Subcutaneous adipose tissue (tissue), 4 donors: ENCODE measurements around the gene GARIN5B. TPM values are rescaled to one million over a fixed set of nuclear protein-coding genes. Genes with fewer than 3 reads are reported as not detected.

Experiments used
- total RNA-seq, 4 donors: library from RNA; depleted of rRNA; stranded (reverse); fragments of >200 nt; gene quantifications; one replicate each; pipeline ENCODE4 v1.1.0, GENCODE V29; 2016
- TF ChIP-seq, protein P1 (sequence below): fragments of 450-650 bp; IDR thresholded peaks from one replicate; pipeline ENCODE4 v1.5.1; 2016; ENCODE audit warnings: low read depth, mild to moderate bottlenecking, control low read depth, antibody characterized with exemption, moderate library complexity

Gene GARIN5B
- total RNA-seq, 4 donors from 2014 or later, result not detected

DNA sequence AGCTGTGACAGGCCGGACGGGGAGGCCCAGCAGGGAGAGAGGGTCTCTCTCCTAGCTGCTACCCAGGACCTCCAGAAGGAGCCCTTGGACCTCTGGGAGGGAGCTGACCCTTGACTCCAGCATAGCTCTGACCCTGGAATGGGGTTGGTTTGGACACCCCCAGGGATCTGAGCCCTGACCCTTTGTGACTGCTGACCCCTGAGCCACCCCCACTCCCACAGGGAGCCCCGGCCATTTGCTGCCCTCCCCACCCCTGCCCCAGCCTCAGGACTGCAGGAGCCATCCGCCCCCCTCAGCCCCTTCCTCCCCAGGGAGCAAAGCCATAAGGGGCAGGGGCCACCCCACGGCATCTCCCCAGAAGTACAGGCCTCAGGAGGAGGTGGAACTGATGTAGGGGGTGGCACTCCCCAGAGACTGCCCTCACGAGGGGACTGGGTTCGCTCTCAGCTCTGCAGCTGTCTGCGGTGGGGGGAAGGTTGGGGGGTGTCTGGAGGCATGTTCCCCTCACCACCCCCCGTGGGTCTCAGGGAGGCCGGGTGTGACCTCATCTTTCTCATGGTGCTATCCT is 15.5 kb downstream of the GARIN5B start:
- TF ChIP-seq, protein P1, sequence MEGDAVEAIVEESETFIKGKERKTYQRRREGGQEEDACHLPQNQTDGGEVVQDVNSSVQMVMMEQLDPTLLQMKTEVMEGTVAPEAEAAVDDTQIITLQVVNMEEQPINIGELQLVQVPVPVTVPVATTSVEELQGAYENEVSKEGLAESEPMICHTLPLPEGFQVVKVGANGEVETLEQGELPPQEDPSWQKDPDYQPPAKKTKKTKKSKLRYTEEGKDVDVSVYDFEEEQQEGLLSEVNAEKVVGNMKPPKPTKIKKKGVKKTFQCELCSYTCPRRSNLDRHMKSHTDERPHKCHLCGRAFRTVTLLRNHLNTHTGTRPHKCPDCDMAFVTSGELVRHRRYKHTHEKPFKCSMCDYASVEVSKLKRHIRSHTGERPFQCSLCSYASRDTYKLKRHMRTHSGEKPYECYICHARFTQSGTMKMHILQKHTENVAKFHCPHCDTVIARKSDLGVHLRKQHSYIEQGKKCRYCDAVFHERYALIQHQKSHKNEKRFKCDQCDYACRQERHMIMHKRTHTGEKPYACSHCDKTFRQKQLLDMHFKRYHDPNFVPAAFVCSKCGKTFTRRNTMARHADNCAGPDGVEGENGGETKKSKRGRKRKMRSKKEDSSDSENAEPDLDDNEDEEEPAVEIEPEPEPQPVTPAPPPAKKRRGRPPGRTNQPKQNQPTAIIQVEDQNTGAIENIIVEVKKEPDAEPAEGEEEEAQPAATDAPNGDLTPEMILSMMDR, result no peak

DNA sequence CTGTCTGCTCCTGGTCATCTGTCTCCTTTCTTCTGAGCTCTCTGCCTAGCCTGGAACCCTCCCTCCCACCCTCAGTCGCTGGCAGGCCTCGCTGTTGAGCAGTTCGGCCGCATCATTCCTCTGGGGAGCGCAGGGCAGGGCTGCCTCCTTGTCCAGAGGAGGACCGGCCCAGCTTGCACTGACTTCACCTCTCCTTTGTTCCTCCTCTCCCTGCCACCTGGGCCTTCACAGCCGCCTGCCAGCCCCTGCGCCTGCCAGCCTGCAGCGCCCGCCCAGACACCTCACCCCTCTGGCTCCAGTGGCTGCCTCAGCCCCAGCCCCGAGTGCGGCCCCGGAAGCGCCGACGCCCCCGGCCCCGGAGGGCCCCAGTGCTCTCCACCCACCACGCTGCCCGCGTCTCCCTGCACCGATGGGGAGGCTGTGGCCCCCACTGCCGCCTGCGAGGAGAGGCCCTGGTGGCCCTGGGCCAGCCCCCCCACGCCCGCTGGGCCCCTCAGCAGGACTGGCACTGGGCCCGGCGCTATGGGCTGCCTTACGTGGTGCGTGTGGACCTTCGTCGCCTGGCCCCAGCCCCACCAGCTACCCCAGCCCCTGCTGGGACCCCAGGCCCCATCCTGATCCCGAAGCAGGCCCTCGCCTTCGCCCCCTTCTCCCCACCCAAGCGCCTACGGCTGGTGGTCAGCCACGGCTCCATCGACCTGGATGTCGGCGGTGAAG is 16.2 kb downstream of the GARIN5B start:
- TF ChIP-seq, protein P1, result no peak

DNA sequence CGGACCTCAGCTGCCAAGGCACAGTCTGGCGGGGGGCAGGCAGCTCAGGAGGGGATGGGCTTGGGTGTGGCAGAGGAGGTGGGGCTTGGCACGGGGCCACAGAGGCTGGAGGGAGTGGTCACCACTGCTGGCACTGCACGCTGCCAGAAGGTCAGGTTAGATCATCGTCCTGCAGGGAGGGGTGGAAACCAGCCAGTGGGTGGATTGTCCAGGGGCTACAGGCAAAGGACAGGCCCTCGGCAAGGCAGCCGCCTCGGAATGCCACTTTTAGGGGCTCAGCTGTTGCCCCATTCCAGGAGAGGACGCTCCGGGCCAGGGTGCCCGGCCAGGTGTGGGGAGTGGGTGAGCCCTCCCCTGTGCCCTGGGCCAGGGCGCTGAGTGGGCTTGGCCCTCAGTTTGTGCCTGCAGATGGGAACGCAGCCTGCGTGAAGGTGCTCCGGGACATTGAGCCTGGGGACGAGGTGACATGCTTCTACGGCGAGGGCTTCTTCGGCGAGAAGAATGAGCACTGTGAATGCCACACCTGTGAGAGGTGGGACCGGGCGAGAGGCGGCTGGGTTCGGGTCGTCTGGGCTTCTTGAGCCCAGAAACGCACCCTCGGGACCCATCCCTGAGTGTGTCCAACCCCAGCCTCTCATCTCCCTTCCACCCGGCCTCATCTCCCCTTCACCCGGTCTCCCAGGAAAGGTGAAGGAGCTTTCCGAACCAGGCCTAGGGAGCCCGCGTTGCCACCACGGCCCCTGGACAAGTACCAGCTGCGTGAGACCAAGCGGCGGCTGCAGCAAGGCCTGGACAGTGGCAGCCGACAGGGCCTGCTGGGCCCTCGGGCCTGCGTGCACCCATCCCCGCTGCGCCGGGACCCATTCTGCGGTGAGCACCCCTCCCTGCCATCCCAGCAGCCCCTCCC is 17.0 kb downstream of the GARIN5B start:
- TF ChIP-seq, protein P1, result no peak

DNA sequence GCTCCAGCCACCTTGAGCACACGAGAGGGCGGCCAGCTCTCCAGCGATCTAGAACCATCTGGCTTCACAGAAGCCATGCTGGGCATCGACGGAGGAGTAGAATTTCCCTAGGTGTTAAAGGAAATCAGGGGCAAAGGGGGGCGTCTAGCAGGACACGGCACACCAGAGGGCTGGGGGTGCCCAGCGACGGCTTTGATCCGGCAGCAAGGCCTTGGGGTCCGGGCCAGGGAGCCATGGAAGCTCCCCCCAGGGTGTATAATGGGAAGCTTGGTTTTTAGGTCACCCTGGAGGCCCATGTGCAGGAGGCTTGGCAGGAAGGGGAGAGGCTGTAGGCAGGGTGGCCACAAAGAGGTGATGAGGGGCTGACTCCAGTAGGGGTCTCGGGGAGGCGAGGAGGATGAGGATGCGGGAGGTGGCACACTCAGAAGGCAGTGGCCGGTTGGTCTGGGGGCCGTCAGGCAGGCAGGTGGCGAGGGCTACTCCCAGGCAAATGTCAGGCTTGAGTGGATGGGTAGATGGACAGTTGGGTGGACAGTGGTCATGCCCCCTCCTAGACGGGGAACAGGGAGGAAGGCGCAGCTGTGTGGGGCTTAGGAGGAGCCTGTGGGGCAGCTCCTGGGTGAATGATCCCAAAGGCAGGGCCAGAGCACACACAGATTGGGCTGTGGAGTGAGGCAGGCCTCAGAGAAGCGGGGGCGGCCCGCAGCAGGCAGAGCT is 17.8 kb downstream of the GARIN5B start:
- TF ChIP-seq, protein P1, result no peak

DNA sequence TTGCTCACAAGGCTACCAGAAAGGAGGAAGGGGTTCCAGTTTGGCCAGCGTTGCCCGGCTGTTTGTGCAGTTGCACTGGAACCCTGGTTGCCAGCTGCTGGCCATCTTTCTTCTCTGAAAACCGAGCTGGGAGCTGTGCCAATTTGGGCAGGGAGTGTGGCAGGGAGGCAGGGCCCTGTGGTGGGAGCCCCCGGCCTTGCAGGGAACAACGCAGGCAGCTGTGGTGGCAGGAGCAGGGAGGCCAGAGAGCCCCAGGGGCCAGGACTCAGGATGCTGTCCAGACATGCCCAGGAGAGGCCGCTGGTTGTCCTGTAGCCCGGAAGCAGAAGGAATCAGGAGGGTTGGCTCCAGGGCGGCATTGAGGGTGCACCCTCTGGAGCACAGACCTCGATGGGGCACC is 18.6 kb downstream of the GARIN5B start:
- TF ChIP-seq, protein P1, result no peak

DNA sequence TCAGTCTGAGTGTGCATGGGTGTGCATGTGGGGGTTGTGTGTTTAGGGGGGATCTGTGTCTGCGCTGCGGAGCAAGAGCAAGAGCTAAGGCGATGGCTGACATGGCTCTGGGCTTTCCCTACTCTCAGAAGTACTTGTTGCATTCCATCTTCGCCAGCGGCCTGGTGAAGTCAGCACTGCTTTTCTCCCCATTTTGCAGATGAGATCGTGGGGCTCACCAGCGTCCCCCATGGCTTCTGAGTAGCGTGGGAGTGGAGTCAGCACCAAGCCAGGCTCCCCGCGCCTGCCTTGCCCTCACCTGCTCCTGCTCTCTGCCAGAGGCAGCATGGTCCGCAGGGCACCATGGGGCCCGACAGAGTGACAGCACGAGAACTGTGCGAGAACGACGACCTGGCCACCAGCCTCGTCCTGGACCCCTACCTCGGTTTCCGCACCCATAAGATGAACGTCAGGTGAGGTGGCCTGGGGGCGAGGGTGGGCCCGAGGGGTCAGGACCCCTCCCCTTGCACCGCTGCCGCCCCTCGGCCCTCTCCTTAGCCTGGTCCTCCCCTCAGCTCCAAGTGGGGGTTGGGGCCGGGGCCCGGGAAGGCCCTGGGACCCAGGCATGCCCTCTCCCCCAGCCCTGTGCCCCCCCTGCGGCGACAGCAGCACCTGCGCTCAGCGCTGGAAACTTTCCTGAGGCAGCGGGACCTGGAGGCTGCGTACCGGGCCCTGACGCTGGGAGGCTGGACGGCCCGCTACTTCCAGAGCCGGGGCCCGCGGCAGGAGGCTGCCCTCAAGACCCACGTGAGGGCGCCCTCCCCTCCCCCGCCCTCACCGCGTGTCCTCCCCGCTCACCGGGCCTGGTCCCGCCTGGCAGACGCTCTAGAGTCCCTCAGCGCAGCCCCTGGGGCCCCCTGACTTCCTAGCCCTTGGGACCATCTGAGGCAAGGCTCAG is 21.2 kb downstream of the GARIN5B start:
- TF ChIP-seq, protein P1, result no peak
